ENCODE results near the gene CLK1.

GRCh38 chr2:200847939-200848338 lies 16.5 kb downstream of the CLK1 start:
- TF ChIP-seq EZH2 (IDR thresholded peaks at IDR 0.05; ENCODE audit: borderline replicate concordance, insufficient read depth, low read length, poor library complexity, severe bottlenecking) (no peak), CTCF (IDR thresholded peaks at IDR 0.05; ENCODE audit: poor library complexity, severe bottlenecking) (no peak), REST (IDR thresholded peaks at IDR 0.05; ENCODE audit: borderline replicate concordance) (no peak), RAD21 (conservative IDR thresholded peaks at IDR 0.05) (no peak), MXI1 (conservative IDR thresholded peaks at IDR 0.05; ENCODE audit: poor library complexity, severe bottlenecking) (no peak)

Data from neural cell (in vitro differentiated cells).